DOHH2 (cell line): ENCODE results near the gene SH3RF3.

ENCODE experiments used
- H3F3A ChIP-seq: fragments of 200-600 bp; sonication (generic), shearing (Covaris generic); 2 replicates; pipeline ENCODE4 v1.6.0; 2016; ENCODE audit warnings: antibody characterized with exemption, mild to moderate bottlenecking; ENCODE audit not compliant: control insufficient read depth, insufficient read depth
- H3K27ac ChIP-seq: fragments of 200-600 bp; sonication (generic); 2 replicates; pipeline ENCODE4 v1.5.1; 2014; ENCODE audit warnings: low read depth, mild to moderate bottlenecking, low read length, moderate library complexity
- H3K27me3 ChIP-seq: fragments of 200-600 bp; sonication (generic); 2 replicates; pipeline ENCODE4 v1.6.1; 2014; ENCODE audit warnings: mild to moderate bottlenecking, low read length, mixed read lengths; ENCODE audit not compliant: control insufficient read depth
- H3K36me3 ChIP-seq: fragments of 200-600 bp; sonication (generic); 2 replicates; pipeline ENCODE4 v1.6.1; 2014; ENCODE audit warnings: mild to moderate bottlenecking, low read length, moderate library complexity, mixed read lengths; ENCODE audit not compliant: control insufficient read depth
- H3K4me1 ChIP-seq: fragments of 200-600 bp; sonication (generic); 2 replicates; pipeline ENCODE4 v1.6.1; 2014; ENCODE audit warnings: mild to moderate bottlenecking, low read length, mixed read lengths; ENCODE audit not compliant: control insufficient read depth
- H3K4me2 ChIP-seq: fragments of 200-600 bp; sonication (generic); 2 replicates; pipeline ENCODE4 v1.6.0; 2014; ENCODE audit warnings: mild to moderate bottlenecking, low read length, moderate library complexity
- H3K4me3 ChIP-seq: fragments of 200-600 bp; sonication (generic); 2 replicates; pipeline ENCODE4 v1.5.1; 2014; ENCODE audit warnings: mild to moderate bottlenecking, low read length, mixed read lengths
- H3K79me2 ChIP-seq: fragments of 200-600 bp; sonication (generic); 2 replicates; pipeline ENCODE4 v1.6.1; 2014; ENCODE audit warnings: mild to moderate bottlenecking, low read length, mixed read lengths; ENCODE audit not compliant: control insufficient read depth
- H3K9me2 ChIP-seq: fragments of 200-600 bp; sonication (generic); replicated peaks from 2 replicates; pipeline ENCODE4 v1.6.1; 2014; ENCODE audit warnings: mild to moderate bottlenecking, low read length, mixed read lengths; ENCODE audit not compliant: control insufficient read depth
- H3K9me3 ChIP-seq: fragments of 200-600 bp; sonication (generic); 2 replicates; pipeline ENCODE4 v1.6.1; 2014; ENCODE audit warnings: antibody characterized with exemption, low read length, mixed read lengths; ENCODE audit not compliant: control insufficient read depth, insufficient read depth
- H4K20me1 ChIP-seq: fragments of 200-600 bp; sonication (generic); 2 replicates; pipeline ENCODE4 v1.6.0; 2014; ENCODE audit warnings: low read depth, mild to moderate bottlenecking, antibody characterized with exemption, low read length, moderate library complexity; ENCODE audit not compliant: control insufficient read depth, insufficient read depth
- CTCF ChIP-seq: fragments of 200-600 bp; sonication (generic); IDR thresholded peaks from one replicate; pipeline ENCODE4 v1.5.1; 2014; ENCODE audit warnings: antibody characterized with exemption, mild to moderate bottlenecking, low read depth, low read length; ENCODE audit not compliant: poor library complexity, severe bottlenecking
- EZH2phosphoT487 ChIP-seq: fragments of 200-600 bp; sonication (generic); IDR thresholded peaks from 2 replicates; pipeline ENCODE4 v1.6.1; 2017; ENCODE audit warnings: borderline replicate concordance, mild to moderate bottlenecking, antibody characterized with exemption, low read length, moderate library complexity, mixed read lengths

The SH3RF3 gene

GRCh38 chr2:109402980-109403840, 274.2 kb downstream of the SH3RF3 start:
- Histone ChIP-seq H3K9me3 (no peaks in the 10 kb centered on the region), H3K4me2 (no peak overlapping the region), H4K20me1 (no peaks in the 10 kb centered on the region), H3K27me3 (no peaks in the 10 kb centered on the region), H3K36me3 (no peaks in the 10 kb centered on the region), H3F3A (no peaks in the 10 kb centered on the region), H3K4me3 (no peak overlapping the region), H3K79me2 (no peaks in the 10 kb centered on the region), H3K4me1 (no peaks in the 10 kb centered on the region), H3K27ac (no peak overlapping the region), H3K9me2 (no peaks in the 10 kb centered on the region)
- no peak for TF ChIP-seq EZH2phosphoT487
- no peak for TF ChIP-seq CTCF

DNA sequence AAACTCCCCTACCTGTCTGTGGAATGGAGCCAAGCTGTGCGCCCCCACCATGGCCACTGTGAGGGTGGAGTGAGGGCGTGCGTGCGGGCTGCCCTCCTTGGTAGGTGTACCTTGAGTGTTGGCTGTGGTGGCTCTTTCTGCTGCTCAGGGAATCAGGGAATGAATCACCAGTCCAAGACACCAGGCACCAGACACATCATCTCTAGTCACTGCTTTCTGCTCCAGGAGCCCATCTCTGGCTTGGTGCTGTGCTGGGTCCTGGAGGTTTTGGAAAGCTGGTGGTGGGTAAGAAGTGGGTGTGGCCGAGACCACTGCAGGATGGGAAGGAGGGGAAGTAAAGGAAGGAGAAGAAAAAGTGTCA, 274.8 kb downstream of the SH3RF3 start:
- H3K4me3 ChIP-seq, result no peak overlapping the region
- no peaks in the 10 kb centered on the region for H3F3A ChIP-seq
- H3K4me1 ChIP-seq, result no peaks in the 10 kb centered on the region
- no peaks in the 10 kb centered on the region for H3K36me3 ChIP-seq
- no peak overlapping the region for H3K4me2 ChIP-seq
- TF ChIP-seq CTCF (no peak), EZH2phosphoT487 (no peak)
- H3K27ac ChIP-seq, result no peak overlapping the region
- H3K27me3 ChIP-seq, result no peaks in the 10 kb centered on the region
- no peaks in the 10 kb centered on the region for H3K9me3 ChIP-seq
- no peaks in the 10 kb centered on the region for H3K79me2 ChIP-seq
- H4K20me1 ChIP-seq, result no peaks in the 10 kb centered on the region
- H3K9me2 ChIP-seq, result no peaks in the 10 kb centered on the region

- H3K27ac ChIP-seq, result no peak overlapping the region
- no peak overlapping the region for H3K4me2 ChIP-seq
- H3K9me2 ChIP-seq, result no peaks in the 10 kb centered on the region
- no peaks in the 10 kb centered on the region for H3K36me3 ChIP-seq
- H3K4me1 ChIP-seq, result no peaks in the 10 kb centered on the region
- TF ChIP-seq EZH2phosphoT487 (no peak), CTCF (no peak)
- H3K4me3 ChIP-seq, result no peak overlapping the region
- H3F3A ChIP-seq, result no peaks in the 10 kb centered on the region
- H3K79me2 ChIP-seq, result no peaks in the 10 kb centered on the region
- no peaks in the 10 kb centered on the region for H4K20me1 ChIP-seq
- no peaks in the 10 kb centered on the region for H3K27me3 ChIP-seq
- H3K9me3 ChIP-seq, result no peaks in the 10 kb centered on the region
These were observed 275.7 kb downstream of the SH3RF3 start for GRCh38 chr2:109404681-109405080.
